GM23338 (cell line): ENCODE results near the gene RIPOR3. TPM values are rescaled to one million over a fixed set of nuclear protein-coding genes. Genes with fewer than 3 reads are reported as not detected.

Experiments
- ATAC-seq: fragments of 200-7000 bp; cut with Tn5 transposase; 3 replicates; pipeline ENCODE4 v1.9.1; 2020
- DNase-seq: peaks from one replicate; pipeline ENCODE4 v3.0.0-alpha.2; 2015; ENCODE audit warnings: low spot score
- H2AFZ ChIP-seq: fragments of 200-600 bp; sonication (generic); 2 replicates; pipeline ENCODE4 v1.8.0; 2016; ENCODE audit warnings: antibody characterized with exemption, mild to moderate bottlenecking, moderate library complexity
- H3F3A ChIP-seq: fragments of 200-600 bp; sonication (generic); replicated peaks from 2 replicates; pipeline ENCODE4 v1.8.0; 2017; ENCODE audit warnings: antibody characterized with exemption, mixed run types, low read depth
- H3K27ac ChIP-seq: fragments of 200-600 bp; sonication (generic); 2 replicates; pipeline ENCODE4 v1.6.1; 2016; ENCODE audit warnings: low read depth
- H3K27me3 ChIP-seq: fragments of 200-600 bp; sonication (generic); 2 replicates; pipeline ENCODE4 v1.8.0; 2016; ENCODE audit warnings: mild to moderate bottlenecking, mixed run types, moderate library complexity; ENCODE audit not compliant: insufficient read depth
- H3K36me3 ChIP-seq: fragments of 200-600 bp; sonication (generic); 2 replicates; pipeline ENCODE4 v1.8.0; 2016; ENCODE audit warnings: mild to moderate bottlenecking; ENCODE audit not compliant: insufficient read depth
- H3K4me1 ChIP-seq: fragments of 200-600 bp; sonication (generic); 2 replicates; pipeline ENCODE4 v1.8.0; 2016; ENCODE audit warnings: mild to moderate bottlenecking, moderate library complexity; ENCODE audit not compliant: insufficient read depth
- H3K4me2 ChIP-seq: fragments of 200-600 bp; sonication (generic); 2 replicates; pipeline ENCODE4 v1.7.1; 2017; ENCODE audit warnings: mixed run types
- H3K4me3 ChIP-seq: fragments of 200-600 bp; sonication (generic); 2 replicates; pipeline ENCODE4 v1.6.1; 2016; ENCODE audit warnings: mixed run types
- H3K79me2 ChIP-seq: fragments of 200-600 bp; sonication (generic); replicated peaks from 2 replicates; pipeline ENCODE4 v1.8.0; 2017; ENCODE audit warnings: mild to moderate bottlenecking; ENCODE audit not compliant: insufficient read depth
- H3K9me2 ChIP-seq: fragments of 200-600 bp; sonication (generic); 2 replicates; pipeline ENCODE4 v1.8.0; 2017; ENCODE audit not compliant: insufficient read depth
- H4K20me1 ChIP-seq: fragments of 200-600 bp; sonication (generic); replicated peaks from 2 replicates; pipeline ENCODE4 v1.8.0; 2017; ENCODE audit warnings: mild to moderate bottlenecking; ENCODE audit not compliant: insufficient read depth
- H3K27ac Mint-ChIP-seq: 2 replicates; pipeline ENCODE4 v1.8.0; 2020; ENCODE audit warnings: inconsistent platforms, mild to moderate bottlenecking, moderate library complexity, mixed read lengths
- H3K27me3 Mint-ChIP-seq: 3 replicates; pipeline ENCODE4 v1.8.0; 2022; ENCODE audit warnings: low read depth, mild to moderate bottlenecking, moderate library complexity, mixed read lengths, inconsistent platforms; ENCODE audit not compliant: insufficient read depth, poor library complexity
- H3K36me3 Mint-ChIP-seq: 3 replicates; pipeline ENCODE4 v1.8.0; 2021; ENCODE audit warnings: low read depth, mild to moderate bottlenecking, inconsistent platforms, moderate library complexity, mixed read lengths
- H3K4me1 Mint-ChIP-seq: 3 replicates; pipeline ENCODE4 v1.8.0; 2020; ENCODE audit warnings: mild to moderate bottlenecking, inconsistent platforms, mixed read lengths
- H3K4me3 Mint-ChIP-seq: 3 replicates; pipeline ENCODE4 v1.8.0; 2021; ENCODE audit warnings: moderate library complexity, mild to moderate bottlenecking, inconsistent platforms, mixed read lengths
- H3K9me3 Mint-ChIP-seq: 3 replicates; pipeline ENCODE4 v1.8.0; 2020; ENCODE audit warnings: moderate library complexity, mild to moderate bottlenecking, inconsistent platforms, mixed read lengths
- CREB1 ChIP-seq: fragments of 250-450 bp; sonication (Bioruptor Pico); IDR thresholded peaks from 2 replicates; pipeline ENCODE4 v1.5.0; 2020; ENCODE audit warnings: low read depth, mild to moderate bottlenecking, moderate library complexity
- EZH2 ChIP-seq: fragments of 200-600 bp; sonication (generic); IDR thresholded peaks from one replicate; pipeline ENCODE4 v1.8.0; 2017; ENCODE audit warnings: antibody characterized with exemption, mild to moderate bottlenecking, low read depth; ENCODE audit not compliant: unreplicated experiment
- NANOG ChIP-seq: IDR thresholded peaks from 2 replicates; pipeline ENCODE4 v1.6.1; 2016; ENCODE audit warnings: antibody characterized with exemption, borderline replicate concordance
- POLR2AphosphoS5 ChIP-seq: IDR thresholded peaks from 2 replicates; pipeline ENCODE4 v1.6.1; 2016; ENCODE audit warnings: antibody characterized with exemption, low read depth
- REST ChIP-seq: IDR thresholded peaks from one replicate; pipeline ENCODE4 v1.6.1; 2018; ENCODE audit warnings: antibody characterized with exemption; ENCODE audit not compliant: unreplicated experiment
- STAT1 ChIP-seq: IDR thresholded peaks from one replicate; pipeline ENCODE4 v1.6.1; 2016; ENCODE audit warnings: antibody characterized with exemption; ENCODE audit not compliant: unreplicated experiment
- ZNF114 ChIP-seq: fragments of 250-450 bp; sonication (Bioruptor Pico); IDR thresholded peaks from 2 replicates; pipeline ENCODE4 v1.5.0; 2020; ENCODE audit warnings: mild to moderate bottlenecking, moderate library complexity
- ZNF331 ChIP-seq: fragments of 250-450 bp; sonication (Bioruptor Pico); IDR thresholded peaks from 2 replicates; pipeline ENCODE4 v1.5.0; 2020; ENCODE audit warnings: low read depth, mild to moderate bottlenecking, moderate library complexity
- polyA plus RNA-seq: library from polyadenylated mRNA; unstranded; fragments of >200 nt; fragmentation: Nextera tagmentation; extraction: Ambion mirVana; gene quantifications from 2 replicates; pipeline ENCODE4 v1.2.1, GENCODE V29; 2016
- total RNA-seq: library from RNA; depleted of rRNA; stranded (reverse); fragments of >200 nt; shearing (Covaris generic); gene quantifications from 2 replicates; pipeline ENCODE4 v1.2.3, GENCODE V29; 2014
- TF ChIP-seq, protein P1 (sequence below): IDR thresholded peaks from 2 replicates; pipeline ENCODE4 v1.6.1; 2016; ENCODE audit warnings: antibody characterized with exemption
- TF ChIP-seq, protein P2 (sequence below): fragments of 250-450 bp; sonication (Bioruptor Pico); IDR thresholded peaks from 2 replicates; pipeline ENCODE4 v1.5.0; 2020; ENCODE audit warnings: mild to moderate bottlenecking, moderate library complexity

The RIPOR3 gene
- total and polyA plus RNA-seq, 2 experiments from 2014 or later: 4.9 to 6.3 TPM

- no peak for TF ChIP-seq REST
- no peak for TF ChIP-seq POLR2AphosphoS5
- TF ChIP-seq, protein P1, sequence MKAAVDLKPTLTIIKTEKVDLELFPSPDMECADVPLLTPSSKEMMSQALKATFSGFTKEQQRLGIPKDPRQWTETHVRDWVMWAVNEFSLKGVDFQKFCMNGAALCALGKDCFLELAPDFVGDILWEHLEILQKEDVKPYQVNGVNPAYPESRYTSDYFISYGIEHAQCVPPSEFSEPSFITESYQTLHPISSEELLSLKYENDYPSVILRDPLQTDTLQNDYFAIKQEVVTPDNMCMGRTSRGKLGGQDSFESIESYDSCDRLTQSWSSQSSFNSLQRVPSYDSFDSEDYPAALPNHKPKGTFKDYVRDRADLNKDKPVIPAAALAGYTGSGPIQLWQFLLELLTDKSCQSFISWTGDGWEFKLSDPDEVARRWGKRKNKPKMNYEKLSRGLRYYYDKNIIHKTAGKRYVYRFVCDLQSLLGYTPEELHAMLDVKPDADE: no peak
- no peak for TF ChIP-seq STAT1
Observed at GRCh38 chr20:50728486-50728980, 37.2 kb upstream of the RIPOR3 start (continued).

DNA sequence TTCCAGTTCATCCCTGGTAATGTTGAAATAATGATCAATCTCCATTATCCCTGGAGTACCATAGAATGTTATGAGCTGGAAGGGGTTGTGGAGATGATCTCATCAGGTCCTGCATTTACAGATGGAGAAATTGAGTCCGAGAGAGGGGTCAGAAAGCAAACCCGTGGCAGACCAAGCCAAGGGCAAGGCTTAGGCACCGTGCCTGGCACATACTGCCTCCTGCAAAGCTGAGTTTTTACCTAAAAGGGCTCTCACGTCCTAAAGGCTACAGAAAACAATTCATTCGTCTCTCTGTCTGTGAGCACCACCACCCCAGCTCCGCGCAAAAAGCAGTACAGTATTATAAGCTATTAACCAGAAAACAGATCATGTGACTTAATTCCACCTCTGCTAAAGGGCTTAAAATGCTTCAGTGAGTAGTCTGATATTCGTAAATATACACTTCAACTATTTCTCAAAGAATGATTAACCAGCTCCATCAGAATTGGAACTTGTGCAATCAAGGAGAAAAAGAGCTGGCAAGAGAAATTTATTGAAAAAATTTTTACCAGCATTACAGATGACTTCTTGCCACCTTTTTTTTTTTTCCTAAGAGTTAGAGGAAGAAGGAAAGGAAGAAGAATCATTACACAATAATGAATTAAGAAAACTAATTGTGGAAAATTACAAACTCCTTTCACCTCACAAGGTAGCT, 36.6 kb upstream of the RIPOR3 start:
- Histone ChIP-seq H3K4me1 (peaks cover 36% of the 10 kb centered on the region), H3F3A (peaks cover 11% of the 10 kb centered on the region; the same call in 1 of the 2 replicates), H3K4me2 (no peak overlapping the region), H3K27me3 (no peaks in the 10 kb centered on the region), H3K9me2 (no peaks in the 10 kb centered on the region), H3K36me3 (no peaks in the 10 kb centered on the region), H4K20me1 (peaks cover 3% of the 10 kb centered on the region; the same call in 1 of the 2 replicates), H3K4me3 (no peak overlapping the region), H2AFZ (peak overlapping the region; percentile 54; the same call in 1 of the 2 replicates), H3K27ac (peak overlapping the region; percentile 35; the same call in 1 of the 2 replicates), H3K79me2 (peaks cover 14% of the 10 kb centered on the region)
- no peak overlapping the region for H3K27ac Mint-ChIP-seq
- peaks cover 4% of the 10 kb centered on the region; the same call in 1 of the 3 replicates for H3K36me3 Mint-ChIP-seq
- no peaks in the 10 kb centered on the region for H3K9me3 Mint-ChIP-seq
- no peak overlapping the region for H3K4me3 Mint-ChIP-seq
- DNase-seq: no peak
- H3K4me1 Mint-ChIP-seq: peaks cover 22% of the 10 kb centered on the region
- ATAC-seq: no peak
- H3K27me3 Mint-ChIP-seq: peaks cover 9% of the 10 kb centered on the region
- TF ChIP-seq, protein P2, sequence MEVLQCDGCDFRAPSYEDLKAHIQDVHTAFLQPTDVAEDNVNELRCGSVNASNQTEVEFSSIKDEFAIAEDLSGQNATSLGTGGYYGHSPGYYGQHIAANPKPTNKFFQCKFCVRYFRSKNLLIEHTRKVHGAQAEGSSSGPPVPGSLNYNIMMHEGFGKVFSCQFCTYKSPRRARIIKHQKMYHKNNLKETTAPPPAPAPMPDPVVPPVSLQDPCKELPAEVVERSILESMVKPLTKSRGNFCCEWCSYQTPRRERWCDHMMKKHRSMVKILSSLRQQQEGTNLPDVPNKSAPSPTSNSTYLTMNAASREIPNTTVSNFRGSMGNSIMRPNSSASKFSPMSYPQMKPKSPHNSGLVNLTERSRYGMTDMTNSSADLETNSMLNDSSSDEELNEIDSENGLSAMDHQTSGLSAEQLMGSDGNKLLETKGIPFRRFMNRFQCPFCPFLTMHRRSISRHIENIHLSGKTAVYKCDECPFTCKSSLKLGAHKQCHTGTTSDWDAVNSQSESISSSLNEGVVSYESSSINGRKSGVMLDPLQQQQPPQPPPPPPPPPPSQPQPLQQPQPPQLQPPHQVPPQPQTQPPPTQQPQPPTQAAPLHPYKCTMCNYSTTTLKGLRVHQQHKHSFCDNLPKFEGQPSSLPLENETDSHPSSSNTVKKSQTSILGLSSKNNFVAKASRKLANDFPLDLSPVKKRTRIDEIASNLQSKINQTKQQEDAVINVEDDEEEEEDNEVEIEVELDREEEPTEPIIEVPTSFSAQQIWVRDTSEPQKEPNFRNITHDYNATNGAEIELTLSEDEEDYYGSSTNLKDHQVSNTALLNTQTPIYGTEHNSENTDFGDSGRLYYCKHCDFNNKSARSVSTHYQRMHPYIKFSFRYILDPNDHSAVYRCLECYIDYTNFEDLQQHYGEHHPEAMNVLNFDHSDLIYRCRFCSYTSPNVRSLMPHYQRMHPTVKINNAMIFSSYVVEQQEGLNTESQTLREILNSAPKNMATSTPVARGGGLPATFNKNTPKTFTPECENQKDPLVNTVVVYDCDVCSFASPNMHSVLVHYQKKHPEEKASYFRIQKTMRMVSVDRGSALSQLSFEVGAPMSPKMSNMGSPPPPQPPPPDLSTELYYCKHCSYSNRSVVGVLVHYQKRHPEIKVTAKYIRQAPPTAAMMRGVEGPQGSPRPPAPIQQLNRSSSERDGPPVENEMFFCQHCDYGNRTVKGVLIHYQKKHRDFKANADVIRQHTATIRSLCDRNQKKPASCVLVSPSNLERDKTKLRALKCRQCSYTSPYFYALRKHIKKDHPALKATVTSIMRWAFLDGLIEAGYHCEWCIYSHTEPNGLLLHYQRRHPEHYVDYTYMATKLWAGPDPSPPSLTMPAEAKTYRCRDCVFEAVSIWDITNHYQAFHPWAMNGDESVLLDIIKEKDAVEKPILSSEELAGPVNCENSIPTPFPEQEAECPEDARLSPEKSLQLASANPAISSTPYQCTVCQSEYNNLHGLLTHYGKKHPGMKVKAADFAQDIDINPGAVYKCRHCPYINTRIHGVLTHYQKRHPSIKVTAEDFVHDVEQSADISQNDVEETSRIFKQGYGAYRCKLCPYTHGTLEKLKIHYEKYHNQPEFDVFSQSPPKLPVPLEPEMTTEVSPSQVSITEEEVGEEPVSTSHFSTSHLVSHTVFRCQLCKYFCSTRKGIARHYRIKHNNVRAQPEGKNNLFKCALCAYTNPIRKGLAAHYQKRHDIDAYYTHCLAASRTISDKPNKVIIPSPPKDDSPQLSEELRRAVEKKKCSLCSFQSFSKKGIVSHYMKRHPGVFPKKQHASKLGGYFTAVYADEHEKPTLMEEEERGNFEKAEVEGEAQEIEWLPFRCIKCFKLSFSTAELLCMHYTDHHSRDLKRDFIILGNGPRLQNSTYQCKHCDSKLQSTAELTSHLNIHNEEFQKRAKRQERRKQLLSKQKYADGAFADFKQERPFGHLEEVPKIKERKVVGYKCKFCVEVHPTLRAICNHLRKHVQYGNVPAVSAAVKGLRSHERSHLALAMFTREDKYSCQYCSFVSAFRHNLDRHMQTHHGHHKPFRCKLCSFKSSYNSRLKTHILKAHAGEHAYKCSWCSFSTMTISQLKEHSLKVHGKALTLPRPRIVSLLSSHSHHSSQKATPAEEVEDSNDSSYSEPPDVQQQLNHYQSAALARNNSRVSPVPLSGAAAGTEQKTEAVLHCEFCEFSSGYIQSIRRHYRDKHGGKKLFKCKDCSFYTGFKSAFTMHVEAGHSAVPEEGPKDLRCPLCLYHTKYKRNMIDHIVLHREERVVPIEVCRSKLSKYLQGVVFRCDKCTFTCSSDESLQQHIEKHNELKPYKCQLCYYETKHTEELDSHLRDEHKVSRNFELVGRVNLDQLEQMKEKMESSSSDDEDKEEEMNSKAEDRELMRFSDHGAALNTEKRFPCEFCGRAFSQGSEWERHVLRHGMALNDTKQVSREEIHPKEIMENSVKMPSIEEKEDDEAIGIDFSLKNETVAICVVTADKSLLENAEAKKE (CRISPR knock-in tag): no peak
- TF ChIP-seq ZNF114 (CRISPR knock-in tag) (no peak), ZNF331 (CRISPR knock-in tag) (no peak), EZH2 (no peak), NANOG (no peak), CREB1 (CRISPR knock-in tag) (no peak), POLR2AphosphoS5 (no peak)
- TF ChIP-seq, protein P1: no peak
